Neural cell (in vitro differentiated cells): ENCODE data around the gene AGBL3. TPM values are rescaled to one million over a fixed set of nuclear protein-coding genes. Genes with fewer than 3 reads are reported as not detected.

Experiments used
- H2AFZ ChIP-seq: fragments of 200-600, 300-800 bp; sonication (generic), shearing (Covaris generic); 2 replicates; pipeline ENCODE4 v1.6.0; 2014; ENCODE audit warnings: low read depth, mild to moderate bottlenecking, antibody characterized with exemption, low read length, moderate library complexity
- H3F3A ChIP-seq: fragments of 200-600 bp; shearing (Covaris generic); 2 replicates; pipeline ENCODE4 v1.6.1; 2016; ENCODE audit warnings: mild to moderate bottlenecking, moderate library complexity, mixed read lengths, antibody characterized with exemption, low read length; ENCODE audit not compliant: insufficient read depth, poor library complexity, severe bottlenecking
- H3K27ac ChIP-seq: fragments of 200-600, 300-800 bp; sonication (generic), shearing (Covaris generic); 2 replicates; pipeline ENCODE4 v1.5.1; 2014; ENCODE audit warnings: mild to moderate bottlenecking, low read length, moderate library complexity
- H3K27me3 ChIP-seq: fragments of 300-800, 200-600 bp; sonication (generic), shearing (Covaris generic); 2 replicates; pipeline ENCODE4 v1.6.0; 2014; ENCODE audit warnings: mild to moderate bottlenecking, low read depth, low read length, moderate library complexity; ENCODE audit not compliant: insufficient read depth
- H3K36me3 ChIP-seq: fragments of 300-800, 200-600 bp; sonication (generic), shearing (Covaris generic); 2 replicates; pipeline ENCODE4 v1.5.1; 2014; ENCODE audit warnings: mild to moderate bottlenecking, antibody characterized with exemption, low read length, moderate library complexity; ENCODE audit not compliant: insufficient read depth
- H3K4me2 ChIP-seq: fragments of 300-800, 200-600 bp; sonication (generic), shearing (Covaris generic); 2 replicates; pipeline ENCODE4 v1.6.0; 2014; ENCODE audit warnings: mild to moderate bottlenecking, low read length
- H3K4me3 ChIP-seq: fragments of 300-800, 200-600 bp; sonication (generic), shearing (Covaris generic); 2 replicates; pipeline ENCODE4 v1.5.1; 2014; ENCODE audit warnings: mild to moderate bottlenecking, low read length, moderate library complexity
- H3K79me2 ChIP-seq: fragments of 200-600 bp; shearing (Covaris generic); replicated peaks from 2 replicates; pipeline ENCODE4 v1.6.0; 2014; ENCODE audit warnings: mild to moderate bottlenecking, low read length, moderate library complexity; ENCODE audit not compliant: insufficient read depth
- H3K9ac ChIP-seq: fragments of 300-800, 200-600 bp; sonication (generic), shearing (Covaris generic); 2 replicates; pipeline ENCODE4 v1.6.1; 2016; ENCODE audit warnings: mild to moderate bottlenecking, low read length, mixed read lengths
- H3K9me2 ChIP-seq: fragments of 200-600 bp; shearing (Covaris generic); 2 replicates; pipeline ENCODE4 v1.6.1; 2016; ENCODE audit warnings: mild to moderate bottlenecking, low read length, mixed read lengths; ENCODE audit not compliant: insufficient read depth
- H3K9me3 ChIP-seq: fragments of 200-600, 300-800 bp; sonication (generic), shearing (Covaris generic); 2 replicates; pipeline ENCODE4 v1.6.1; 2016; ENCODE audit warnings: mild to moderate bottlenecking, mixed run types, low read length, moderate library complexity, mixed read lengths
- H4K20me1 ChIP-seq: fragments of 200-600 bp; shearing (Covaris generic); 2 replicates; pipeline ENCODE4 v1.6.1; 2016; ENCODE audit warnings: mild to moderate bottlenecking, mixed run types; ENCODE audit not compliant: insufficient read depth
- EP300 ChIP-seq: fragments of 450-650 bp; conservative IDR thresholded peaks from 2 replicates; pipeline ENCODE4 v1.6.1; 2014; ENCODE audit warnings: antibody characterized with exemption, mild to moderate bottlenecking, moderate library complexity; ENCODE audit not compliant: poor library complexity, severe bottlenecking
- EZH2 ChIP-seq: fragments of 200-600, 300-800 bp; shearing (Covaris generic), sonication (generic); IDR thresholded peaks from 2 replicates; pipeline ENCODE4 v1.6.1; 2014; ENCODE audit warnings: antibody characterized with exemption, low read length, borderline replicate concordance, mild to moderate bottlenecking; ENCODE audit not compliant: insufficient read depth, poor library complexity, severe bottlenecking
- MXI1 ChIP-seq: fragments of 450-650 bp; conservative IDR thresholded peaks from 2 replicates; pipeline ENCODE4 v1.6.1; 2014; ENCODE audit warnings: antibody characterized with exemption, mild to moderate bottlenecking; ENCODE audit not compliant: poor library complexity, severe bottlenecking
- POLR2AphosphoS5 ChIP-seq: IDR thresholded peaks from 2 replicates; pipeline ENCODE4 v1.6.1; 2012
- RAD21 ChIP-seq: fragments of 450-650 bp; conservative IDR thresholded peaks from 2 replicates; pipeline ENCODE4 v1.6.1; 2014; ENCODE audit warnings: antibody characterized with exemption, mild to moderate bottlenecking, moderate library complexity
- SMC3 ChIP-seq: fragments of 450-650 bp; conservative IDR thresholded peaks from 2 replicates; pipeline ENCODE4 v1.6.1; 2014; ENCODE audit warnings: antibody characterized with exemption, mild to moderate bottlenecking, moderate library complexity; ENCODE audit not compliant: poor library complexity
- TAF1 ChIP-seq: IDR thresholded peaks from 2 replicates; pipeline ENCODE4 v1.6.1; 2012; ENCODE audit warnings: low read depth
- polyA plus RNA-seq: library from polyadenylated mRNA; depleted of rRNA; stranded (reverse); fragments of >200 nt; gene quantifications from 2 replicates; pipeline ENCODE4 v1.2.3, GENCODE V29; 2014
- TF ChIP-seq, protein P1 (sequence below): fragments of 450-650 bp; IDR thresholded peaks from 2 replicates; pipeline ENCODE4 v1.5.1; 2014; ENCODE audit warnings: antibody characterized with exemption, mild to moderate bottlenecking, moderate library complexity; ENCODE audit not compliant: poor library complexity, severe bottlenecking
- TF ChIP-seq, protein P2 (sequence below): IDR thresholded peaks from 2 replicates; pipeline ENCODE4 v1.6.1; 2012; ENCODE audit warnings: borderline replicate concordance

The AGBL3 gene
- polyA plus RNA-seq, 1 donor from 2014 or later, result 9.5 TPM

DNA sequence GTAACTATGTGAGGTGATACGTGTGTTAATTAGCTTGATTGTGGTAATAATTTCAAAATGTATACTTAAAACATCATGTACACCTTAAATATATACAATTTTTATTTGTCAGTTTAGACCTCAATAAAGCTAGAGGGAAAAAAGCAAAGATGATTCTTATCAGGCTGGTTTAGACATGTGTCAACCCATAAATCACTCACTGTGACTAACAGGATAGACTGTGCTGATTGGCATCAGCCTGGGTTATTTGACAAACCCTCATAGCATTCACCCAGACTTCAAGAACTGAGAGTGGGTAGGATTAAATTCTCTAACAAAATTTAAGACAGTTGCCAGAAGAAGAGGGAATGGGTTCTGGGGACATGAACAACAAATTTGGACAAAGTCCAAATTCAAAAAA is 87.8 kb downstream of the AGBL3 start:
- Histone ChIP-seq H3K4me2 (no peak overlapping the region), H2AFZ (no peak overlapping the region), H3K9me3 (no peaks in the 10 kb centered on the region), H3K4me3 (no peak overlapping the region), H3K9ac (no peak overlapping the region), H4K20me1 (no peaks in the 10 kb centered on the region), H3K36me3 (no peaks in the 10 kb centered on the region), H3K9me2 (no peaks in the 10 kb centered on the region), H3F3A (no peaks in the 10 kb centered on the region), H3K79me2 (no peaks in the 10 kb centered on the region), H3K27me3 (no peaks in the 10 kb centered on the region), H3K27ac (peak overlapping the region; percentile 33)
- TF ChIP-seq EZH2 (no peak), MXI1 (no peak), TAF1 (no peak), POLR2AphosphoS5 (peak; percentile 80), SMC3 (no peak), RAD21 (no peak), EP300 (peak; percentile 95)
- TF ChIP-seq, protein P1, sequence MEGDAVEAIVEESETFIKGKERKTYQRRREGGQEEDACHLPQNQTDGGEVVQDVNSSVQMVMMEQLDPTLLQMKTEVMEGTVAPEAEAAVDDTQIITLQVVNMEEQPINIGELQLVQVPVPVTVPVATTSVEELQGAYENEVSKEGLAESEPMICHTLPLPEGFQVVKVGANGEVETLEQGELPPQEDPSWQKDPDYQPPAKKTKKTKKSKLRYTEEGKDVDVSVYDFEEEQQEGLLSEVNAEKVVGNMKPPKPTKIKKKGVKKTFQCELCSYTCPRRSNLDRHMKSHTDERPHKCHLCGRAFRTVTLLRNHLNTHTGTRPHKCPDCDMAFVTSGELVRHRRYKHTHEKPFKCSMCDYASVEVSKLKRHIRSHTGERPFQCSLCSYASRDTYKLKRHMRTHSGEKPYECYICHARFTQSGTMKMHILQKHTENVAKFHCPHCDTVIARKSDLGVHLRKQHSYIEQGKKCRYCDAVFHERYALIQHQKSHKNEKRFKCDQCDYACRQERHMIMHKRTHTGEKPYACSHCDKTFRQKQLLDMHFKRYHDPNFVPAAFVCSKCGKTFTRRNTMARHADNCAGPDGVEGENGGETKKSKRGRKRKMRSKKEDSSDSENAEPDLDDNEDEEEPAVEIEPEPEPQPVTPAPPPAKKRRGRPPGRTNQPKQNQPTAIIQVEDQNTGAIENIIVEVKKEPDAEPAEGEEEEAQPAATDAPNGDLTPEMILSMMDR, result no peak
- TF ChIP-seq, protein P2, sequence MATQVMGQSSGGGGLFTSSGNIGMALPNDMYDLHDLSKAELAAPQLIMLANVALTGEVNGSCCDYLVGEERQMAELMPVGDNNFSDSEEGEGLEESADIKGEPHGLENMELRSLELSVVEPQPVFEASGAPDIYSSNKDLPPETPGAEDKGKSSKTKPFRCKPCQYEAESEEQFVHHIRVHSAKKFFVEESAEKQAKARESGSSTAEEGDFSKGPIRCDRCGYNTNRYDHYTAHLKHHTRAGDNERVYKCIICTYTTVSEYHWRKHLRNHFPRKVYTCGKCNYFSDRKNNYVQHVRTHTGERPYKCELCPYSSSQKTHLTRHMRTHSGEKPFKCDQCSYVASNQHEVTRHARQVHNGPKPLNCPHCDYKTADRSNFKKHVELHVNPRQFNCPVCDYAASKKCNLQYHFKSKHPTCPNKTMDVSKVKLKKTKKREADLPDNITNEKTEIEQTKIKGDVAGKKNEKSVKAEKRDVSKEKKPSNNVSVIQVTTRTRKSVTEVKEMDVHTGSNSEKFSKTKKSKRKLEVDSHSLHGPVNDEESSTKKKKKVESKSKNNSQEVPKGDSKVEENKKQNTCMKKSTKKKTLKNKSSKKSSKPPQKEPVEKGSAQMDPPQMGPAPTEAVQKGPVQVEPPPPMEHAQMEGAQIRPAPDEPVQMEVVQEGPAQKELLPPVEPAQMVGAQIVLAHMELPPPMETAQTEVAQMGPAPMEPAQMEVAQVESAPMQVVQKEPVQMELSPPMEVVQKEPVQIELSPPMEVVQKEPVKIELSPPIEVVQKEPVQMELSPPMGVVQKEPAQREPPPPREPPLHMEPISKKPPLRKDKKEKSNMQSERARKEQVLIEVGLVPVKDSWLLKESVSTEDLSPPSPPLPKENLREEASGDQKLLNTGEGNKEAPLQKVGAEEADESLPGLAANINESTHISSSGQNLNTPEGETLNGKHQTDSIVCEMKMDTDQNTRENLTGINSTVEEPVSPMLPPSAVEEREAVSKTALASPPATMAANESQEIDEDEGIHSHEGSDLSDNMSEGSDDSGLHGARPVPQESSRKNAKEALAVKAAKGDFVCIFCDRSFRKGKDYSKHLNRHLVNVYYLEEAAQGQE, result no peak

DNA sequence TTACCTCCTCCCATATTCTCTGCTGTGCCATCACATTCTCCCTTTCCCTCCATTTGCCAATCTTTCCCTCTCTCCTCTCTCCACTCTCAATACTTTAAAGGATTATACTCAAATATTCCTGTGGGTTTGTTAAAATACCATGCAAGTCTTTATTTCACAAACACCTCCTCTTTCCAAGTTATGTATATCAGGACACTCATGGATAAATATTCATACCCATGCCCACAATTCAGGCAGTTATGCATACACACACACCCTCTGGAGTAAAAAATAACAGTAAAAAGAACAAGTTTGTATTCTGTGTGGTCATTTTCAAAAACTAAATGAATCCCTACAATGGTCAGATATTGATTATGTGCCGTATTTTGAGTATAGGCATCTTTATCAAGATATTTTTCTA is 88.2 kb downstream of the AGBL3 start:
- TF ChIP-seq, protein P2, result no peak
- TF ChIP-seq, protein P1, result no peak
- no peak for TF ChIP-seq SMC3
- TF ChIP-seq EZH2, result no peak
- no peak for TF ChIP-seq POLR2AphosphoS5
- Histone ChIP-seq H3K79me2 (no peaks in the 10 kb centered on the region), H3K27ac (peak overlapping the region; percentile 33), H4K20me1 (no peaks in the 10 kb centered on the region), H3K9me2 (no peaks in the 10 kb centered on the region), H3F3A (no peaks in the 10 kb centered on the region), H3K4me2 (no peak overlapping the region), H3K9ac (no peak overlapping the region), H3K27me3 (no peaks in the 10 kb centered on the region), H3K36me3 (no peaks in the 10 kb centered on the region), H3K4me3 (no peak overlapping the region), H2AFZ (no peak overlapping the region), H3K9me3 (no peaks in the 10 kb centered on the region)
